HepG2 (cell line): Measurements from ENCODE around the gene GTF2A1. TPM values are rescaled to one million over a fixed set of nuclear protein-coding genes. Genes with fewer than 3 reads are reported as not detected.
A peak's percentile ranks its signal among the peaks of the same experiment; 100 is the strongest.

Experiments used
- ATF7-NPFF ChIP-seq: sonication (generic); formaldehyde crosslinking; IDR thresholded peaks from 2 replicates; pipeline ENCODE4 v1.8.1; 2023; ENCODE audit warnings: mild to moderate bottlenecking, low read depth, missing genetic modification reagents, moderate library complexity
- PHF5A ChIP-seq: IDR thresholded peaks from one replicate; pipeline ENCODE4 v1.6.1; 2018; ENCODE audit warnings: low read depth, missing genetic modification reagents; ENCODE audit not compliant: unreplicated experiment
- SOX13 ChIP-seq, 3 experiments: fragments of 450-650 bp in 1 of 3; sonication (generic) in 1 of 3; formaldehyde crosslinking in 1 of 3; IDR thresholded peaks in 2 of 3; conservative IDR thresholded peaks in 1 of 3; 2 replicates each; pipeline versions ENCODE4 v1.5.0 to v1.6.1; 2016 to 2020; ENCODE audit warnings: antibody characterized with exemption in 1 of 3, mild to moderate bottlenecking in 1 of 3, missing compliant biosample characterization in 1 of 3, missing genetic modification reagents in 1 of 3, moderate library complexity in 1 of 3
- SP1 ChIP-seq, 2 experiments: fragments of 450-650 bp in 1 of 2; sonication (generic) in 1 of 2; formaldehyde crosslinking in 1 of 2; IDR thresholded peaks; 2 replicates each; pipeline versions ENCODE4 v1.4.0 to v1.6.1; 2016 to 2020; ENCODE audit warnings: missing genetic modification reagents in 1 of 2
- SP140L ChIP-seq: sonication (generic); formaldehyde crosslinking; IDR thresholded peaks from 2 replicates; pipeline ENCODE4 v1.4.0; 2020; ENCODE audit warnings: missing genetic modification reagents, borderline replicate concordance
- SP5 ChIP-seq: IDR thresholded peaks from 2 replicates; pipeline ENCODE4 v1.6.1; 2016; ENCODE audit warnings: low read depth, borderline replicate concordance
- TSC22D2 ChIP-seq: sonication (generic); formaldehyde crosslinking; IDR thresholded peaks from 2 replicates; pipeline ENCODE4 v1.5.1; 2020; ENCODE audit warnings: missing genetic modification reagents, mild to moderate bottlenecking, borderline replicate concordance
- ZNF432 ChIP-seq: sonication (generic); formaldehyde crosslinking; IDR thresholded peaks from 2 replicates; pipeline ENCODE4 v1.5.0; 2020; ENCODE audit warnings: missing genetic modification reagents, mild to moderate bottlenecking, borderline replicate concordance
- ZNF589 ChIP-seq: sonication (generic); formaldehyde crosslinking; conservative IDR thresholded peaks from 2 replicates; pipeline ENCODE4 v1.8.0; 2022; ENCODE audit warnings: mild to moderate bottlenecking, moderate library complexity, missing genetic modification reagents
- ZNF652 ChIP-seq: IDR thresholded peaks from 2 replicates; pipeline ENCODE4 v1.6.1; 2016; ENCODE audit warnings: low read depth, borderline replicate concordance
- ZNF660 ChIP-seq: sonication (generic); formaldehyde crosslinking; IDR thresholded peaks from 2 replicates; pipeline ENCODE4 v1.5.1; 2020; ENCODE audit warnings: mild to moderate bottlenecking, low read depth, missing genetic modification reagents, borderline replicate concordance
- ZNF713 ChIP-seq: sonication (generic); formaldehyde crosslinking; IDR thresholded peaks from 2 replicates; pipeline ENCODE4 v1.4.0; 2020; ENCODE audit warnings: mild to moderate bottlenecking, missing genetic modification reagents
- polyA plus RNA-seq, 8 experiments: library from polyadenylated mRNA; depleted of rRNA in 3 of 8; stranded (reverse) in 7 of 8; unstranded in 1 of 8; fragments of >200 nt; fragmentation: Illumina TruSeq in 4 of 8; extraction: Trizol in 4 of 8; gene quantifications; 2 replicates each; pipeline versions ENCODE4 v1.2.1 to v1.2.3, GENCODE V29; 2011 to 2016; ENCODE audit warnings: low read depth in 4 of 8, missing spikeins in 1 of 8, mixed read lengths in 1 of 8; ENCODE audit not compliant: insufficient read depth in 1 of 8
- total RNA-seq, 5 experiments: library from RNA; depleted of rRNA; stranded (reverse); fragments of >200 nt; fragmentation: Illumina TruSeq; extraction: Trizol; gene quantifications; 2 replicates each; pipeline ENCODE4 v1.2.3, GENCODE V29; 2016; ENCODE audit warnings: low read depth in 1 of 5
- TF ChIP-seq, protein P1 (sequence below): sonication (generic); formaldehyde crosslinking; IDR thresholded peaks from 2 replicates; pipeline ENCODE4 v1.5.0; 2020; ENCODE audit warnings: mild to moderate bottlenecking, missing genetic modification reagents, borderline replicate concordance
- TF ChIP-seq, protein P2 (sequence below): sonication (generic); formaldehyde crosslinking; IDR thresholded peaks from 2 replicates; pipeline ENCODE4 v1.8.1; 2023; ENCODE audit warnings: mild to moderate bottlenecking, missing genetic modification reagents
- TF ChIP-seq, protein P3 (sequence below): sonication (generic); formaldehyde crosslinking; IDR thresholded peaks from 2 replicates; pipeline ENCODE4 v1.8.0; 2022; ENCODE audit warnings: mild to moderate bottlenecking, missing genetic modification reagents, moderate library complexity
- TF ChIP-seq, protein P4 (sequence below): sonication (generic); formaldehyde crosslinking; IDR thresholded peaks from 2 replicates; pipeline ENCODE4 v1.8.0; 2022; ENCODE audit warnings: mild to moderate bottlenecking, missing genetic modification reagents; ENCODE audit not compliant: insufficient replicate concordance

GTF2A1 gene
- total and polyA plus RNA-seq, 2 of the 13 experiments (the other 11 are each of a cell fraction or from before 2014, with no cell fraction given), result 14.9 to 17.5 TPM

DNA sequence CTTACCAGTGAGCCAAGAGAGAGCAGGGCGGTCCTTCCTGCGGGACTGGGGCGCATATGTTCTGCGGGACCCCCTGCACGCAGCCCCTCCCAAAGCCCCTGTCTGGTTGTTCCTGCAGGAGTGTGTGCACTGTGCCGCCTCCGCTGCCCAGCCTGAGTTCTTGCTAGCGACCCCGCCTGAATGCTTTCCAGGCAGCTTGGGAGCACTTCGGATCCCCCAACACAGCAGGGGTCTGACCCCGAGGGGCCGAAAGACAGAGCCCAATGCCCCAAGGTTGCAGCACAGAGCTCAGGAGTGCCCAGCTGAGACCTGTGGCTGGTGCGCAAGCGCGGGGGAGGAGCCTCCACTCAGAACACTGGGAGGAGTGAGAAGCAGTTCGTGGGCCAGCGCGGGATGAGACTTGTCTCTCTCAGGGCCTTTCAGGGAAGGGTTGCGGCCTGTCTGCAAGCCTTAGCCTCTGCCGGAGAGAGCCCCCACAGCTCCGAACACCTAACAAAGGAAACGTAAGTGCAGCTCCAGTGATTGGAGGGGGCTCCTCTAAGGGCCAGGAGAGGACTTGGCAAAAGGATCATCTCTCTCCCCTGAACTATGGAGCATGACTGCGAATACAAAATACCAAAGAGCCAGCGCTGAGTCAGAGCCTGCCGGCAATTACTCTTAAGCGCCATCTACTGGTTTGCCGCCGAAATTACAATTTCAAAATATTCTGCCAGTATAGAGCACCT, 50.5 kb downstream of the GTF2A1 start (continued):
- TF ChIP-seq, protein P1, sequence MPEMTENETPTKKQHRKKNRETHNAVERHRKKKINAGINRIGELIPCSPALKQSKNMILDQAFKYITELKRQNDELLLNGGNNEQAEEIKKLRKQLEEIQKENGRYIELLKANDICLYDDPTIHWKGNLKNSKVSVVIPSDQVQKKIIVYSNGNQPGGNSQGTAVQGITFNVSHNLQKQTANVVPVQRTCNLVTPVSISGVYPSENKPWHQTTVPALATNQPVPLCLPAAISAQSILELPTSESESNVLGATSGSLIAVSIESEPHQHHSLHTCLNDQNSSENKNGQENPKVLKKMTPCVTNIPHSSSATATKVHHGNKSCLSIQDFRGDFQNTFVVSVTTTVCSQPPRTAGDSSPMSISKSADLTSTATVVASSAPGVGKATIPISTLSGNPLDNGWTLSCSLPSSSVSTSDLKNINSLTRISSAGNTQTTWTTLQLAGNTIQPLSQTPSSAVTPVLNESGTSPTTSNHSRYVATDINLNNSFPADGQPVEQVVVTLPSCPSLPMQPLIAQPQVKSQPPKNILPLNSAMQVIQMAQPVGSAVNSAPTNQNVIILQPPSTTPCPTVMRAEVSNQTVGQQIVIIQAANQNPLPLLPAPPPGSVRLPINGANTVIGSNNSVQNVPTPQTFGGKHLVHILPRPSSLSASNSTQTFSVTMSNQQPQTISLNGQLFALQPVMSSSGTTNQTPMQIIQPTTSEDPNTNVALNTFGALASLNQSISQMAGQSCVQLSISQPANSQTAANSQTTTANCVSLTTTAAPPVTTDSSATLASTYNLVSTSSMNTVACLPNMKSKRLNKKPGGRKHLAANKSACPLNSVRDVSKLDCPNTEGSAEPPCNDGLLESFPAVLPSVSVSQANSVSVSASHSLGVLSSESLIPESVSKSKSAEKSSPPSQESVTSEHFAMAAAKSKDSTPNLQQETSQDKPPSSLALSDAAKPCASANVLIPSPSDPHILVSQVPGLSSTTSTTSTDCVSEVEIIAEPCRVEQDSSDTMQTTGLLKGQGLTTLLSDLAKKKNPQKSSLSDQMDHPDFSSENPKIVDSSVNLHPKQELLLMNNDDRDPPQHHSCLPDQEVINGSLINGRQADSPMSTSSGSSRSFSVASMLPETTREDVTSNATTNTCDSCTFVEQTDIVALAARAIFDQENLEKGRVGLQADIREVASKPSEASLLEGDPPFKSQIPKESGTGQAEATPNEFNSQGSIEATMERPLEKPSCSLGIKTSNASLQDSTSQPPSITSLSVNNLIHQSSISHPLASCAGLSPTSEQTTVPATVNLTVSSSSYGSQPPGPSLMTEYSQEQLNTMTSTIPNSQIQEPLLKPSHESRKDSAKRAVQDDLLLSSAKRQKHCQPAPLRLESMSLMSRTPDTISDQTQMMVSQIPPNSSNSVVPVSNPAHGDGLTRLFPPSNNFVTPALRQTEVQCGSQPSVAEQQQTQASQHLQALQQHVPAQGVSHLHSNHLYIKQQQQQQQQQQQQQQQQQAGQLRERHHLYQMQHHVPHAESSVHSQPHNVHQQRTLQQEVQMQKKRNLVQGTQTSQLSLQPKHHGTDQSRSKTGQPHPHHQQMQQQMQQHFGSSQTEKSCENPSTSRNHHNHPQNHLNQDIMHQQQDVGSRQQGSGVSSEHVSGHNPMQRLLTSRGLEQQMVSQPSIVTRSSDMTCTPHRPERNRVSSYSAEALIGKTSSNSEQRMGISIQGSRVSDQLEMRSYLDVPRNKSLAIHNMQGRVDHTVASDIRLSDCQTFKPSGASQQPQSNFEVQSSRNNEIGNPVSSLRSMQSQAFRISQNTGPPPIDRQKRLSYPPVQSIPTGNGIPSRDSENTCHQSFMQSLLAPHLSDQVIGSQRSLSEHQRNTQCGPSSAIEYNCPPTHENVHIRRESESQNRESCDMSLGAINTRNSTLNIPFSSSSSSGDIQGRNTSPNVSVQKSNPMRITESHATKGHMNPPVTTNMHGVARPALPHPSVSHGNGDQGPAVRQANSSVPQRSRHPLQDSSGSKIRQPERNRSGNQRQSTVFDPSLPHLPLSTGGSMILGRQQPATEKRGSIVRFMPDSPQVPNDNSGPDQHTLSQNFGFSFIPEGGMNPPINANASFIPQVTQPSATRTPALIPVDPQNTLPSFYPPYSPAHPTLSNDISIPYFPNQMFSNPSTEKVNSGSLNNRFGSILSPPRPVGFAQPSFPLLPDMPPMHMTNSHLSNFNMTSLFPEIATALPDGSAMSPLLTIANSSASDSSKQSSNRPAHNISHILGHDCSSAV (CRISPR knock-in tag), result no peak
- no peak for TF ChIP-seq ZNF652 (CRISPR knock-in tag)
- no peak for TF ChIP-seq ZNF432 (CRISPR knock-in tag)
- TF ChIP-seq, protein P2, sequence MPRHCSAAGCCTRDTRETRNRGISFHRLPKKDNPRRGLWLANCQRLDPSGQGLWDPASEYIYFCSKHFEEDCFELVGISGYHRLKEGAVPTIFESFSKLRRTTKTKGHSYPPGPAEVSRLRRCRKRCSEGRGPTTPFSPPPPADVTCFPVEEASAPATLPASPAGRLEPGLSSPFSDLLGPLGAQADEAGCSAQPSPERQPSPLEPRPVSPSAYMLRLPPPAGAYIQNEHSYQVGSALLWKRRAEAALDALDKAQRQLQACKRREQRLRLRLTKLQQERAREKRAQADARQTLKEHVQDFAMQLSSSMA (CRISPR knock-in tag), result no peak
- TF ChIP-seq SP140L (CRISPR knock-in tag), result no peak
- TF ChIP-seq SP1 (IDR thresholded peaks at IDR 0.05), result no peak
- no peak for TF ChIP-seq SP1 (CRISPR knock-in tag; IDR thresholded peaks at IDR 0.05)
- TF ChIP-seq ATF7-NPFF, result 0 out of 2 replicates have a peak, but pooled peaks have one; percentile 34
- 0 out of 2 replicates have a peak, but pooled peaks have one; percentile 19 for TF ChIP-seq TSC22D2 (CRISPR knock-in tag)
- TF ChIP-seq, protein P3, sequence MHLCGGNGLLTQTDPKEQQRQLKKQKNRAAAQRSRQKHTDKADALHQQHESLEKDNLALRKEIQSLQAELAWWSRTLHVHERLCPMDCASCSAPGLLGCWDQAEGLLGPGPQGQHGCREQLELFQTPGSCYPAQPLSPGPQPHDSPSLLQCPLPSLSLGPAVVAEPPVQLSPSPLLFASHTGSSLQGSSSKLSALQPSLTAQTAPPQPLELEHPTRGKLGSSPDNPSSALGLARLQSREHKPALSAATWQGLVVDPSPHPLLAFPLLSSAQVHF (CRISPR knock-in tag), result no peak
- TF ChIP-seq SOX13 (IDR thresholded peaks at IDR 0.05), result peak; percentile 34; the same call in 1 of the 2 replicates
- peak in 1 of 2 experiments; percentile 17; a peak in 1 of 4 replicates for TF ChIP-seq SOX13 (CRISPR knock-in tag; conservative IDR thresholded peaks at IDR 0.05 in 1 of 2, IDR thresholded peaks at IDR 0.05 in 1 of 2)
- TF ChIP-seq PHF5A (CRISPR knock-in tag), result no peak
- TF ChIP-seq ZNF660 (CRISPR knock-in tag), result no peak
- no peak for TF ChIP-seq SP5 (CRISPR knock-in tag)
- TF ChIP-seq, protein P4, sequence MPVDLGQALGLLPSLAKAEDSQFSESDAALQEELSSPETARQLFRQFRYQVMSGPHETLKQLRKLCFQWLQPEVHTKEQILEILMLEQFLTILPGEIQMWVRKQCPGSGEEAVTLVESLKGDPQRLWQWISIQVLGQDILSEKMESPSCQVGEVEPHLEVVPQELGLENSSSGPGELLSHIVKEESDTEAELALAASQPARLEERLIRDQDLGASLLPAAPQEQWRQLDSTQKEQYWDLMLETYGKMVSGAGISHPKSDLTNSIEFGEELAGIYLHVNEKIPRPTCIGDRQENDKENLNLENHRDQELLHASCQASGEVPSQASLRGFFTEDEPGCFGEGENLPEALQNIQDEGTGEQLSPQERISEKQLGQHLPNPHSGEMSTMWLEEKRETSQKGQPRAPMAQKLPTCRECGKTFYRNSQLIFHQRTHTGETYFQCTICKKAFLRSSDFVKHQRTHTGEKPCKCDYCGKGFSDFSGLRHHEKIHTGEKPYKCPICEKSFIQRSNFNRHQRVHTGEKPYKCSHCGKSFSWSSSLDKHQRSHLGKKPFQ, result peak; percentile 58
- TF ChIP-seq ZNF589, result no peak
- no peak for TF ChIP-seq ZNF713 (CRISPR knock-in tag)
